ENCODE results near the gene ABCA4.
A peak's percentile ranks its signal among the peaks of the same experiment; 100 is the strongest.

Gene ABCA4

DNA sequence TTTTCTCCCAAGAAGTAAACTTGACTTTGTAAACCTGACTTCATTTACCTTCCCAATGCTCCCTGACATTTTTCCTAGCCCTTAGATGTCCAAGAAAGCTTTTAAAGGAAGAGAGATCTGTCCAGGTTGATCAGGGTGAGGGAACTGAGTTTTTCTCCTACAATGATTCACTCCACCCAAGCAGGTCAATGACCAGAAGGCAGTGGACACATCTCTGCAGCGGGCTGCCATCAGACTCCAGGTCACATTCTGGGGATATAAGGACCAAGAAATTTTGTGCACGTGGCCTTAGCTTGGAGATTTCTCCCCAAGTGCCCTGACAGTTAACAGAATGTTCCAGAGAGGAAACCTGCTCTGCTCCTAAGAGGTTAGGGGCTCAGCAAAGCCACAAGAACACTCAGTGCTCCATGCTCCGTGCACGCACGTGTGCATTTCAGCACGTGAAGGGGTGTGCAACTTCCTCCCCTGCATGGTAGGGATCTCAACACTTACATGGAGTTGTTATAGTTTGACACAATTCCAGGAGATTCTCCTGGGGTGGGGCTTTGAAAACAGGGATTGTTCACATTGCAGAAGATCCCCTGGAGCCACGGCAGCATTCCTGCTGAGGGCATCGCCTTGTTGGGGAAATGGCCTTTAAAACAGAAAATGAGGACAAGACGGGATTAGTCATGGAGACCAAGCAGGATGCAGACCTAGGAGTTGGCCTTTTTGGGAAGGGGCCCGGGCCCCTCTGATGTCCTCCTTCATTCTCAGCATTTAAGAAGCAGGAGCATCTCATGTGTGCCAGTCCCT lies 9.8 kb downstream of the ABCA4 start:
- H3K36me3 ChIP-seq (ENCODE audit: insufficient read depth, low read length): no peaks in the 10 kb centered on the region
- peaks cover 6% of the 10 kb centered on the region; the same call in 1 of the 2 replicates for H3F3A ChIP-seq (ENCODE audit: low read depth)
- H3K9me2 ChIP-seq (replicated peaks; ENCODE audit: low read depth, low read length): no peaks in the 10 kb centered on the region
- H3K4me3 ChIP-seq (ENCODE audit: low read length, poor library complexity, severe bottlenecking): no peak overlapping the region
- H4K20me1 ChIP-seq (ENCODE audit: insufficient read depth, low read length, poor library complexity, severe bottlenecking): no peaks in the 10 kb centered on the region
- peaks cover 22% of the 10 kb centered on the region for H3K27me3 ChIP-seq (ENCODE audit: insufficient read depth, low read length, poor library complexity, severe bottlenecking)
- H2AFZ ChIP-seq (ENCODE audit: low read length): no peak overlapping the region
- H3K4me2 ChIP-seq (ENCODE audit: low read depth, low read length, poor library complexity, severe bottlenecking): no peak overlapping the region
- TF ChIP-seq, protein P1, sequence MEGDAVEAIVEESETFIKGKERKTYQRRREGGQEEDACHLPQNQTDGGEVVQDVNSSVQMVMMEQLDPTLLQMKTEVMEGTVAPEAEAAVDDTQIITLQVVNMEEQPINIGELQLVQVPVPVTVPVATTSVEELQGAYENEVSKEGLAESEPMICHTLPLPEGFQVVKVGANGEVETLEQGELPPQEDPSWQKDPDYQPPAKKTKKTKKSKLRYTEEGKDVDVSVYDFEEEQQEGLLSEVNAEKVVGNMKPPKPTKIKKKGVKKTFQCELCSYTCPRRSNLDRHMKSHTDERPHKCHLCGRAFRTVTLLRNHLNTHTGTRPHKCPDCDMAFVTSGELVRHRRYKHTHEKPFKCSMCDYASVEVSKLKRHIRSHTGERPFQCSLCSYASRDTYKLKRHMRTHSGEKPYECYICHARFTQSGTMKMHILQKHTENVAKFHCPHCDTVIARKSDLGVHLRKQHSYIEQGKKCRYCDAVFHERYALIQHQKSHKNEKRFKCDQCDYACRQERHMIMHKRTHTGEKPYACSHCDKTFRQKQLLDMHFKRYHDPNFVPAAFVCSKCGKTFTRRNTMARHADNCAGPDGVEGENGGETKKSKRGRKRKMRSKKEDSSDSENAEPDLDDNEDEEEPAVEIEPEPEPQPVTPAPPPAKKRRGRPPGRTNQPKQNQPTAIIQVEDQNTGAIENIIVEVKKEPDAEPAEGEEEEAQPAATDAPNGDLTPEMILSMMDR (conservative IDR thresholded peaks at IDR 0.05; ENCODE audit: low read length): no peak
- no peak for TF ChIP-seq EZH2phosphoT487 (IDR thresholded peaks at IDR 0.05; ENCODE audit: borderline replicate concordance)
- peaks cover 59% of the 10 kb centered on the region for H3K4me1 ChIP-seq (ENCODE audit: insufficient read depth, low read length, poor library complexity, severe bottlenecking)
- H3K9me3 ChIP-seq (ENCODE audit: insufficient read depth, low read depth, low read length): no peaks in the 10 kb centered on the region
- peak overlapping the region; percentile 26 for H3K9ac ChIP-seq (ENCODE audit: low read depth, low read length, poor library complexity, severe bottlenecking)
- no peaks in the 10 kb centered on the region for H3K79me2 ChIP-seq (ENCODE audit: insufficient read depth, low read length)

DNA sequence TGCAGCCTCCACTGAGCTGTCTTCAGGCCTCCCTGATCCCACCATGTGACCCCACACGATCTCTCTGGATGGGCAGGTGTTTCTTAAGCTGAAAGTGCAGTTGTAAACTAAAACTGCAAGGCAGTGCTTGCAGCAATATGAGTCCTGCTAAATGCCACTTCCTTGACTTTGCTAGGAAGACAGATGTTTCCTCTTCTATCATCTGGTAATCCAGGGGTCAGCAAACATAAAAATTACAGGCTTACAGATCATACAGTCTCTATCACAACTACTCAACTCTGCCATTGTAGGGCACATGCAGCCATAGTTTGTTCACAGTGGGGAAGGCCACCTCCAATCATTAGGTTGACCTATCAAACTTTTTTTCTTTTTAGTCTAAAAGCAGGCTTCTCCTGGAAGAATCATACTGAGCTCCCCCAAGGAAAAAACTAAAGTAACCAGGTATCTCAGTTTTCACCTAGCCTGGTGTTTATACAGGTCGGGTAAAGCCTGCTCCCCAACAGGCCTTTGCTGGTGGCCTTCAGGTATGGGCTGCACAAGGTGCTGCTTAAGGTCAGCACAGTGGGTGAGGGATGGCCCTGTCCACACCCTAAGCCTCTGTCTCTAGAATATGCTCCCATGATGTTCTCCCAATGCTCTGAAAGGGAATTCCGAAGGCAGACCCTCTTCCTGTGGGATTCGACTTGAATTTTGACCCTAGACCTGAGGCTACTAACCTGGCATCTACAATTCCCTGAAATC lies 10.8 kb downstream of the ABCA4 start:
- H3K79me2 ChIP-seq (ENCODE audit: insufficient read depth, low read length): no peaks in the 10 kb centered on the region
- peak overlapping the region; percentile 50 for H3K4me2 ChIP-seq (ENCODE audit: low read depth, low read length, poor library complexity, severe bottlenecking)
- H3K27me3 ChIP-seq (ENCODE audit: insufficient read depth, low read length, poor library complexity, severe bottlenecking): peaks cover 24% of the 10 kb centered on the region
- TF ChIP-seq EZH2phosphoT487 (IDR thresholded peaks at IDR 0.05; ENCODE audit: borderline replicate concordance): no peak
- TF ChIP-seq, protein P1 (conservative IDR thresholded peaks at IDR 0.05; ENCODE audit: low read length): no peak
- H3K36me3 ChIP-seq (ENCODE audit: insufficient read depth, low read length): no peaks in the 10 kb centered on the region
- no peaks in the 10 kb centered on the region for H3K9me2 ChIP-seq (replicated peaks; ENCODE audit: low read depth, low read length)
- H3F3A ChIP-seq (ENCODE audit: low read depth): peaks cover 6% of the 10 kb centered on the region; the same call in 1 of the 2 replicates
- H4K20me1 ChIP-seq (ENCODE audit: insufficient read depth, low read length, poor library complexity, severe bottlenecking): no peaks in the 10 kb centered on the region
- no peak overlapping the region for H2AFZ ChIP-seq (ENCODE audit: low read length)
- H3K9me3 ChIP-seq (ENCODE audit: insufficient read depth, low read depth, low read length): no peaks in the 10 kb centered on the region
- peaks cover 61% of the 10 kb centered on the region for H3K4me1 ChIP-seq (ENCODE audit: insufficient read depth, low read length, poor library complexity, severe bottlenecking)
- no peak overlapping the region for H3K4me3 ChIP-seq (ENCODE audit: low read length, poor library complexity, severe bottlenecking)
- H3K9ac ChIP-seq (ENCODE audit: low read depth, low read length, poor library complexity, severe bottlenecking): peak overlapping the region; percentile 26

DNA sequence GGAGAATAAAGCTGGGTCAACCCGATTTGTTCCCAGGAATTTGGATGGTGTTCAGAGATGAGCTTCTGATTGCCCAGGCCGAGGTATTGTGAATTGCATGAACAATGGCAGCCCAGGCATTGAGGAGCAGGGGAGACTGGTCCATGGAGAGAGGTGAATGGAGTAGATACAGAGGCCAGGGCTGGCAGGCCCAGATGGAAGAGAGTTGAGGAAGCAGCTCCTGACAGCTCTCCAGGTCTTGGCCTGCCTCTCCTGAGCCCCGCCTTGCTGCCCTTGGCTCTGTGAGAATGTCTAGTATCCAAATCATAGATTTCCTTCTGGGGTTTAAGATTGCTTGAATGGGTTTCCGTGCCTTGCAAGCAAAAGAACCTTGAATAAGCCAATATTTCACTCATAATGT lies 11.5 kb downstream of the ABCA4 start:
- Histone ChIP-seq H3K4me1 (ENCODE audit: insufficient read depth, low read length, poor library complexity, severe bottlenecking) (peaks cover 61% of the 10 kb centered on the region), H2AFZ (ENCODE audit: low read length) (no peak overlapping the region), H3K4me2 (ENCODE audit: low read depth, low read length, poor library complexity, severe bottlenecking) (peak overlapping the region; percentile 50), H4K20me1 (ENCODE audit: insufficient read depth, low read length, poor library complexity, severe bottlenecking) (no peaks in the 10 kb centered on the region), H3K9me3 (ENCODE audit: insufficient read depth, low read depth, low read length) (no peaks in the 10 kb centered on the region), H3F3A (ENCODE audit: low read depth) (peaks cover 6% of the 10 kb centered on the region; the same call in 1 of the 2 replicates), H3K27me3 (ENCODE audit: insufficient read depth, low read length, poor library complexity, severe bottlenecking) (peaks cover 32% of the 10 kb centered on the region), H3K36me3 (ENCODE audit: insufficient read depth, low read length) (no peaks in the 10 kb centered on the region), H3K4me3 (ENCODE audit: low read length, poor library complexity, severe bottlenecking) (no peak overlapping the region), H3K9me2 (replicated peaks; ENCODE audit: low read depth, low read length) (no peaks in the 10 kb centered on the region), H3K79me2 (ENCODE audit: insufficient read depth, low read length) (no peaks in the 10 kb centered on the region), H3K9ac (ENCODE audit: low read depth, low read length, poor library complexity, severe bottlenecking) (no peak overlapping the region)
- TF ChIP-seq, protein P1 (conservative IDR thresholded peaks at IDR 0.05; ENCODE audit: low read length): no peak
- no peak for TF ChIP-seq EZH2phosphoT487 (IDR thresholded peaks at IDR 0.05; ENCODE audit: borderline replicate concordance)

All from Loucy (cell line).